Measurements from ENCODE around the gene PSMD7.

GRCh38 chr16:74268372-74268782 lies 28.2 kb upstream of the PSMD7 start:
- TF ChIP-seq ZNF274 (IDR thresholded peaks at IDR 0.05; ENCODE audit: low read depth, low read length) (no peak), YY1 (IDR thresholded peaks at IDR 0.05; ENCODE audit: insufficient read depth, insufficient read length) (no peak)
